ENCODE results near the gene GNGT1.

GNGT1 gene

DNA sequence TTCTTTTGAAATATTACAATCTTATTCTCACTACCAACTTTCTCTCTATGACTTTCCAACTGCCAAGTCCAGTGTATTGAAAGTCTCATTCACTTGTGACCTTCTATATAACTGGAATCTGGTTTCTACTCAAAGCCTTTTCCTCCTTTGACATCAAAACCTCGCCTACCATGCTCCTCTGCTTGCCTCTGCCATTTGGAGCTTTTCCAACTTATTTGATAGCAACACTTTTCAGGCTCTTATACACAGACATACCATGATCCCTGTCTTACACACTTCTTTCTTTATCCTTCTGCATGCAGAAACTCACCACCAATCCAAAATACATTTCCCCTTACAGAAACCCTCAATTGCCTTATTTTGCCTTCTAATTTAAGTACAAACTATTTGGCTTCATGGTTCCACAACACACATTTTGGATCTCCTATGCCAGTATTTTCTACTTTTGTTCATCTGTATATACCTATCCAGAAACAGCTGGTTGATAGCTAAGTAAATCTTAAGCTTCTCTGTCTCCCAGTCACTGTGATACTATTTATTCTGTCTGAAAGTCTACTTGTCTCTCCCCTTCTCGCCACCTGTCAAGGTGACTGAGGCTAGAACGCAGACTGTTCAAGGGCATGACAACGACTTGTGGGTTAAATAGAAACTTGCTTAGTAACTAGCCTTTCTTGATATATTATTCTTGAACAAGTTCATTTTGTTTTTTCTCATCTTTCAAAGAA is 37.6 kb downstream of the GNGT1 start:
- H3K27me3 ChIP-seq (ENCODE audit: control insufficient read depth in 1 of 2, insufficient read depth in 2 of 2, low read length in 2 of 2): no peaks in the 10 kb centered on the region
- no peaks in the 10 kb centered on the region for H3K36me3 ChIP-seq (ENCODE audit: insufficient read depth, low read length)
- H3K9me3 ChIP-seq (ENCODE audit: low read length): no peaks in the 10 kb centered on the region
- no peak overlapping the region for H3K9ac ChIP-seq (ENCODE audit: low read length)
- no peak overlapping the region for H3K4me3 ChIP-seq (ENCODE audit: low read depth in 1 of 2, low read length in 2 of 2)
- no peak overlapping the region for H3K27ac ChIP-seq (ENCODE audit: low read depth, low read length)
- no peaks in the 10 kb centered on the region for H3K4me1 ChIP-seq (ENCODE audit: insufficient read depth, low read length)

DNA sequence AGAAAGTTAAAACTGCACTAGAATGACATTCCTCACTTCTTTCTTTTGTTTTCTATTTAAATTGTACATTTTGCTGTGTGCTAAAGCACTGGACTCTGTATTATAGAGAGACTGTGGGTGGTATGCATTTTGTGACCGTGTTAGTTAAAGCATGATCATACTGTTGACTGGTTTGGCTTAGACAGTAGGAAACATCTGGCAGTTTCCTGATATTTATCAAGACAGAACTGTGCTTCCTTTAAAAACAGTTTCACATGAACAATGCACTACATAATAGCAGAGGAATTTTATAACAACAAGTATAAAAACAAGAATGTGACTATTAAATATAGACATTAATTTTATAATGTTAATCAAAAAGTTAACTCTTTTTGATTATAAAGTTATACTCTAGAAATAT is 38.3 kb downstream of the GNGT1 start:
- Histone ChIP-seq H3K4me1 (ENCODE audit: insufficient read depth, low read length) (no peaks in the 10 kb centered on the region), H3K27me3 (ENCODE audit: control insufficient read depth in 1 of 2, insufficient read depth in 2 of 2, low read length in 2 of 2) (no peaks in the 10 kb centered on the region), H3K9ac (ENCODE audit: low read length) (no peak overlapping the region), H3K9me3 (ENCODE audit: low read length) (no peaks in the 10 kb centered on the region), H3K4me3 (ENCODE audit: low read depth in 1 of 2, low read length in 2 of 2) (no peak overlapping the region), H3K27ac (ENCODE audit: low read depth, low read length) (no peak overlapping the region), H3K36me3 (ENCODE audit: insufficient read depth, low read length) (no peaks in the 10 kb centered on the region)

DNA sequence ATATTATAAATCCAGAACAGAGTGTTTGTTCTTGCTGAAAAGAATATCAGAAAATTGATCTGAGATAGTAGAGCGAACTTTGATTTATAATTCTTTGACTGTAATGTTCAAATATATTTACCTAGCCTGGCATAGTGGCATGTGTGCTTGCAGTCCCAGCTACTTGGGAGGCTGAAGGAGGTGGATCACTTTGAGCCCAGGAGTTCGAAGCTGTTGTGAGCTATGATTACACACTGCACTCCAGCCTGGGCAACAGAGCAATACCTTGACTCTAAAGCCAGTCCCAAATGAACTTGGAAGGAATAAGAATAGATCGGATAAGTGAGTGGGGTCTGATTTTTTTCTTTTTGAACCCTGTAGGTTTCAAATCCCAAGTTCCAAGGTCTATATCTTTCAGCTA is 38.7 kb downstream of the GNGT1 start:
- no peaks in the 10 kb centered on the region for H3K4me1 ChIP-seq (ENCODE audit: insufficient read depth, low read length)
- no peak overlapping the region for H3K27ac ChIP-seq (ENCODE audit: low read depth, low read length)
- no peaks in the 10 kb centered on the region for H3K27me3 ChIP-seq (ENCODE audit: control insufficient read depth in 1 of 2, insufficient read depth in 2 of 2, low read length in 2 of 2)
- no peaks in the 10 kb centered on the region for H3K9me3 ChIP-seq (ENCODE audit: low read length)
- H3K4me3 ChIP-seq (ENCODE audit: low read depth in 1 of 2, low read length in 2 of 2): no peak overlapping the region
- no peaks in the 10 kb centered on the region for H3K36me3 ChIP-seq (ENCODE audit: insufficient read depth, low read length)
- H3K9ac ChIP-seq (ENCODE audit: low read length): no peak overlapping the region

DNA sequence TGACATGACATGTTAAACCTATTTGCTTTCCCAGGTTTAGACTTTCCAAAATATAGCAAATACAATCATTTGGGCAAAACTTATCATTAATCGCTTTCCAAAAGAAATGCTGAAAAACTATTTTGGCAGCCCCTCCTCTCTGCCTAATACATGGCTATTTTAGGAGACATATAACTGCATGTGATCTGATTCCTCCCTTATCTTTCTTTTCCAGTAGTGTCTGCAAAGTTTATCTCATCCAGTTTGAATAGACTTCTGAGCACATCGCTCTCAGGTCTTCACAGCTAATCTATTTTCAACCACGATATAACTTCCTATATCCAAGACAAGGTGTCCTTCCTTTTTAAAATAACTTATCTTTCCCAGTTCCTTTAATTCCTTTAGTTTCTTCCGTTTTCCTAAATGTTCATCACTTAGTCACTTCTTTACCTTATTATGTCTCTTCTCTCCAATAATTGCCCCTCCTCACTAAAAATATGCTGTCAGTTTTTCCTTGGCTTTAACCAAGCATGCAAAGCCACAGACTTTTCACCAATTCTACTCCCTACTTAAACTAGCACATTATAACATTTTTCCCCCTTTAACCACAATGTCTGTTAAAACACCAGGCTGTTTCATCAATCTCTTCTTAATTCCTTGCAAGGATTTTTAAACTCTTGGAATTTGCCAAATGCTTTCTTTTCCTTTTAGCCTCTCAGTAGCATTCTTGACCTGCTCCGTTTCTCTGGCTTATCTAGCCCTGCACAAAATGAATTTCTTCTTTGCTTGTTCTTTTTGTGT is 39.6 kb downstream of the GNGT1 start:
- no peak overlapping the region for H3K9ac ChIP-seq (ENCODE audit: low read length)
- H3K27me3 ChIP-seq (ENCODE audit: control insufficient read depth in 1 of 2, insufficient read depth in 2 of 2, low read length in 2 of 2): no peaks in the 10 kb centered on the region
- no peaks in the 10 kb centered on the region for H3K36me3 ChIP-seq (ENCODE audit: insufficient read depth, low read length)
- H3K4me1 ChIP-seq (ENCODE audit: insufficient read depth, low read length): no peaks in the 10 kb centered on the region
- no peak overlapping the region for H3K27ac ChIP-seq (ENCODE audit: low read depth, low read length)
- H3K4me3 ChIP-seq (ENCODE audit: low read depth in 1 of 2, low read length in 2 of 2): no peak overlapping the region
- no peaks in the 10 kb centered on the region for H3K9me3 ChIP-seq (ENCODE audit: low read length)

DNA sequence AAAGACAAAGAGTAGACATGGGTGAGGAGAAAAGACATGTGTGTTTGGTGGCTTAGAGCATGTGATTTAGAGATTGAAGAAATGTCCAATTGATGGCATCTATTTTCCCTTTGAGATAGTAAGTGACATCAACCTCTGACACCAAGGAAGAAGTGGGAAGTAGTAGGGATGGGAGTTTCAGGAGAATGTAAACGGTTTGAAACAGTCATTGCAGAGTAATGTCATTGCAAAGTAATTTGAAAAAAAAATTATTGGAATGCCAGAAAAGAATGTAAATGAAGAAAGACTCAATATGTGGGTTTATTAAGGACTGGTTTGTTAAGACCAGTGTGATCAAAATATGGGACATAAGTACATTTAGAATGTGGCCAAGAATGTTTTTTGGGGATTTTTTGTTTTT is 41.7 kb downstream of the GNGT1 start:
- no peaks in the 10 kb centered on the region for H3K36me3 ChIP-seq (ENCODE audit: insufficient read depth, low read length)
- H3K9me3 ChIP-seq (ENCODE audit: low read length): no peaks in the 10 kb centered on the region
- H3K9ac ChIP-seq (ENCODE audit: low read length): no peak overlapping the region
- no peak overlapping the region for H3K27ac ChIP-seq (ENCODE audit: low read depth, low read length)
- H3K4me3 ChIP-seq (ENCODE audit: low read depth in 1 of 2, low read length in 2 of 2): no peak overlapping the region
- H3K27me3 ChIP-seq (ENCODE audit: control insufficient read depth in 1 of 2, insufficient read depth in 2 of 2, low read length in 2 of 2): no peaks in the 10 kb centered on the region
- H3K4me1 ChIP-seq (ENCODE audit: insufficient read depth, low read length): no peaks in the 10 kb centered on the region

DNA sequence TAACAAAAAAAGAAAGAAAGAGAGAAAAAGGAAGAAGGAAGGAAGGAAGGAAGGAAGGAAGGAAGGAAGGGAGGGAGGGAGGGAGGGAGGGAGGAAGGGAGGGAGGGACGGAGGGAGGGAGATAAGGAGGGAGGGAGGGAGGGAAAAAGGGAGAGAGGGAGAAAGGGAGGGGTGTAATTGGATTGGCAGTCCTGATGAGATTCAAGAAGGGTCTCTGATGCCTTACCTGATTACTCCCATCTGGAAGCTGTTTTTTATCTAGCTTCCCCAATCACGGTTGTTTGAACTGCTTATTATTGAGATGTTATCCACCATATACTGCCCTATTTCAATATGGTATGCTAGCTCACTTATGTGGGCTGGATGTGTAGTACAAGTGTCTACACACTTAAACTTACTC is 42.5 kb downstream of the GNGT1 start:
- Histone ChIP-seq H3K27me3 (ENCODE audit: control insufficient read depth in 1 of 2, insufficient read depth in 2 of 2, low read length in 2 of 2) (no peaks in the 10 kb centered on the region), H3K9ac (ENCODE audit: low read length) (no peak overlapping the region), H3K36me3 (ENCODE audit: insufficient read depth, low read length) (no peaks in the 10 kb centered on the region), H3K4me1 (ENCODE audit: insufficient read depth, low read length) (no peaks in the 10 kb centered on the region), H3K9me3 (ENCODE audit: low read length) (no peaks in the 10 kb centered on the region), H3K27ac (ENCODE audit: low read depth, low read length) (no peak overlapping the region), H3K4me3 (ENCODE audit: low read depth in 1 of 2, low read length in 2 of 2) (no peak overlapping the region)

DNA sequence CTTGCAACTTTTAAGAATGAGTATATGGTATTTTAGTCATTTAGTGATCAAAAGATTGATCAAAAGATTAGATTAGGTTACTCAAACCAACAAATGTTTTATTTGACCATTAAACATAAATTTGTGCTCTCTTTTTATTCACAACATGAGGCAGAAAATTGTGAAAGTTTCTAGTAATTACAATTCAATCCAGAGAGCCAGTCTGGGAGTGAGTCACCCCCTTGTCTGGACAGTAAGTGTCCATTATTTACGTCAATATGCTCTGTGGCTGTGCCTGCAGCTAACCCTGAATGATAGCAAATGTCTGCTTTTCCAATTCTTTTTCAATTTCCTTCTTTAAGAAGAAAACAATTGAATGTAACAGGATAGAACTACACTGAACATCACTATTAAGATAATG is 43.1 kb downstream of the GNGT1 start:
- no peak overlapping the region for H3K27ac ChIP-seq (ENCODE audit: low read depth, low read length)
- no peaks in the 10 kb centered on the region for H3K27me3 ChIP-seq (ENCODE audit: control insufficient read depth in 1 of 2, insufficient read depth in 2 of 2, low read length in 2 of 2)
- no peaks in the 10 kb centered on the region for H3K9me3 ChIP-seq (ENCODE audit: low read length)
- H3K9ac ChIP-seq (ENCODE audit: low read length): no peak overlapping the region
- H3K4me3 ChIP-seq (ENCODE audit: low read depth in 1 of 2, low read length in 2 of 2): no peak overlapping the region
- H3K4me1 ChIP-seq (ENCODE audit: insufficient read depth, low read length): no peaks in the 10 kb centered on the region
- no peaks in the 10 kb centered on the region for H3K36me3 ChIP-seq (ENCODE audit: insufficient read depth, low read length)

DNA sequence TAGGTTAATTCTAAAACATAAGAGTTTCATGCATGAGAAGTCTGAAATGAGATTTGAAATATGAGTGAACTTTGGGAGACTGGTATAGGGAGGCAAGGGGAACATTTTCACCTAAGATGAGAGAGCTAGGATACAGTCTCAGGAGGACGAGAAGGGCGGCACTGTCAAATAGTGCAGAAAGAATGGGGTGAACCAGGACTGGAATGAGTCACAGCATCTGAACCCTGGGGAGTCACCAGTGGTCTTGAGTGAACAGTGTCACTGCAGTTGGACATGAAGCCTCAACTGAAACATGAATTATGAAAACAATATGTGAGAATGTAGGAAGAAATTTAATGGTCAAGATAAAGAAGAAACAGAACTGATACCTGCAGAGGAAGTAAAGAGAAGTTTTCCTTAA is 48.9 kb downstream of the GNGT1 start:
- H3K36me3 ChIP-seq (ENCODE audit: insufficient read depth, low read length): no peaks in the 10 kb centered on the region
- H3K27ac ChIP-seq (ENCODE audit: low read depth, low read length): no peak overlapping the region
- H3K27me3 ChIP-seq (ENCODE audit: control insufficient read depth in 1 of 2, insufficient read depth in 2 of 2, low read length in 2 of 2): no peaks in the 10 kb centered on the region
- H3K9me3 ChIP-seq (ENCODE audit: low read length): no peaks in the 10 kb centered on the region
- H3K4me1 ChIP-seq (ENCODE audit: insufficient read depth, low read length): no peaks in the 10 kb centered on the region
- H3K4me3 ChIP-seq (ENCODE audit: low read depth in 1 of 2, low read length in 2 of 2): no peak overlapping the region
- no peak overlapping the region for H3K9ac ChIP-seq (ENCODE audit: low read length)

DNA sequence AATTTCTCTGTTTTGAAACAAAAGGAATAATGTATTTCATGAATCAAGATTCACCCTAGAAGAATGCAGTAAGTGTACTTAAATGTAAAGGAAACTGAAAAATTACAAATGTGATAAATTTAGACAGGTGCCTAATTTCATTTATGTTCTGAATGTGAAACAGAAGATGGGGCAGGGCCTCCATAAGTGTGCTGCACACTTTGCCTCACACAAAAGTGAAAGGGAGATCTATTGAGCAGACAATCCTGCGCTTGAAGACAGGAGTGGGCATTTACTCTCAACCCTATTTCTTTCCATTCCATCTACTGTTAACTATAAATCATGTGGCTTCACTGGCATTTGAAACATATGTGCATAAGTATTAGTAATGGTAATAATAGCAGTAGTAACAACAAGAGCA is 51.4 kb downstream of the GNGT1 start:
- no peak overlapping the region for H3K4me3 ChIP-seq (ENCODE audit: low read depth in 1 of 2, low read length in 2 of 2)
- no peaks in the 10 kb centered on the region for H3K4me1 ChIP-seq (ENCODE audit: insufficient read depth, low read length)
- no peak overlapping the region for H3K27ac ChIP-seq (ENCODE audit: low read depth, low read length)
- no peaks in the 10 kb centered on the region for H3K27me3 ChIP-seq (ENCODE audit: control insufficient read depth in 1 of 2, insufficient read depth in 2 of 2, low read length in 2 of 2)
- no peaks in the 10 kb centered on the region for H3K9me3 ChIP-seq (ENCODE audit: low read length)
- H3K9ac ChIP-seq (ENCODE audit: low read length): no peak overlapping the region
- H3K36me3 ChIP-seq (ENCODE audit: insufficient read depth, low read length): no peaks in the 10 kb centered on the region

DNA sequence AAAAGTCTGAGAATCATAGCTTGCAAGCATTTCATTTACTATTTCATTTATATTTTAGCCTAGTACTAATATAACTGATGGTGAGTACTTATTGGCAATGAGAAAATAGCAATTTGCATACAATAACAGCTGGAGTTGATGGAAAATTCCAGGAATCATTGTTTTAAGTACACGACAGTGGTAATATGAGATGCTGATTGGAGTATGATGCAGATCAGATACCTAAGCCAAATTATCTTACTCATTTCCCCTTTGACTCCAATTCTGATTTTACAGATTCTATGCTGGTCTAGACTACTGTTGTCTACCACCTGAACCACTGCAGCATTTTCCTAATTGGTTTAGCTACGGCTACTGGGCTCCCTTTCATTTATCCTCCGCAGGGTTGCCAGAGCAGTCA is 51.8 kb downstream of the GNGT1 start:
- Histone ChIP-seq H3K9ac (ENCODE audit: low read length) (no peak overlapping the region), H3K27ac (ENCODE audit: low read depth, low read length) (no peak overlapping the region), H3K4me1 (ENCODE audit: insufficient read depth, low read length) (no peaks in the 10 kb centered on the region), H3K36me3 (ENCODE audit: insufficient read depth, low read length) (no peaks in the 10 kb centered on the region), H3K4me3 (ENCODE audit: low read depth in 1 of 2, low read length in 2 of 2) (no peak overlapping the region), H3K27me3 (ENCODE audit: control insufficient read depth in 1 of 2, insufficient read depth in 2 of 2, low read length in 2 of 2) (no peaks in the 10 kb centered on the region), H3K9me3 (ENCODE audit: low read length) (no peaks in the 10 kb centered on the region)

DNA sequence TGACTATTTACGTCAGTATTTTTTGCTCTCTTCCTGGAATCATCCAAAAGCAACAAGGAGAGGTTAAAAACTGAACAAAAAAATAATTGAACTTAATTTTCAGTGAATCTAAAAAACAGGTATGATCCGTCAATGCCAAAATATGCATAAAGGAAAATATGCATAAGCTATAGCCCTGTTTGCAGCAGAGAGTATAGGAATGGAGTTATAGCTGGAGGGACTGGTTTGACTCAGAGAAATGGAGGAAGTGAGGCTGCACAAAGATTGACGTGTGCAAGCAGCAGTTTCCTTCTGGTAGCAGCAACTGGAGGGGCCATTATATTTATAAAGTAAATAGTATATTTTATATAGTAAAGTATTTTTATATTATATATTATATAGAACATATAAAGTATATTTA is 52.3 kb downstream of the GNGT1 start:
- no peak overlapping the region for H3K4me3 ChIP-seq (ENCODE audit: low read depth in 1 of 2, low read length in 2 of 2)
- no peaks in the 10 kb centered on the region for H3K27me3 ChIP-seq (ENCODE audit: control insufficient read depth in 1 of 2, insufficient read depth in 2 of 2, low read length in 2 of 2)
- H3K36me3 ChIP-seq (ENCODE audit: insufficient read depth, low read length): no peaks in the 10 kb centered on the region
- H3K4me1 ChIP-seq (ENCODE audit: insufficient read depth, low read length): no peaks in the 10 kb centered on the region
- no peaks in the 10 kb centered on the region for H3K9me3 ChIP-seq (ENCODE audit: low read length)
- H3K9ac ChIP-seq (ENCODE audit: low read length): no peak overlapping the region
- H3K27ac ChIP-seq (ENCODE audit: low read depth, low read length): no peak overlapping the region
